Measurements from ENCODE around the gene FAM83F. TPM values are rescaled to one million over a fixed set of nuclear protein-coding genes. Genes with fewer than 3 reads are reported as not detected.

FAM83F gene
- total RNA-seq, 1 donor: not detected

- Histone ChIP-seq H3K4me2 (ENCODE audit: insufficient read depth, low read length) (no peak overlapping the region), H3K36me3 (ENCODE audit: insufficient read depth, low read length) (no peaks in the 10 kb centered on the region), H3K9me3 (ENCODE audit: low read depth, low read length) (no peaks in the 10 kb centered on the region), H4K20me1 (ENCODE audit: insufficient read depth, low read length) (no peaks in the 10 kb centered on the region), H3K79me2 (ENCODE audit: insufficient read depth, low read length) (no peaks in the 10 kb centered on the region), H2AFZ (ENCODE audit: low read length) (no peak overlapping the region), H3K27ac (ENCODE audit: low read depth, low read length) (no peak overlapping the region), H3K4me3 (ENCODE audit: insufficient read depth, low read length) (no peak overlapping the region), H3K27me3 (ENCODE audit: insufficient read depth, low read length) (no peaks in the 10 kb centered on the region), H3K4me1 (ENCODE audit: insufficient read depth, low read length) (no peaks in the 10 kb centered on the region)
- DNase-seq (ENCODE audit: insufficient read length, low spot score, missing footprints): no peak
- TF ChIP-seq, protein P1, sequence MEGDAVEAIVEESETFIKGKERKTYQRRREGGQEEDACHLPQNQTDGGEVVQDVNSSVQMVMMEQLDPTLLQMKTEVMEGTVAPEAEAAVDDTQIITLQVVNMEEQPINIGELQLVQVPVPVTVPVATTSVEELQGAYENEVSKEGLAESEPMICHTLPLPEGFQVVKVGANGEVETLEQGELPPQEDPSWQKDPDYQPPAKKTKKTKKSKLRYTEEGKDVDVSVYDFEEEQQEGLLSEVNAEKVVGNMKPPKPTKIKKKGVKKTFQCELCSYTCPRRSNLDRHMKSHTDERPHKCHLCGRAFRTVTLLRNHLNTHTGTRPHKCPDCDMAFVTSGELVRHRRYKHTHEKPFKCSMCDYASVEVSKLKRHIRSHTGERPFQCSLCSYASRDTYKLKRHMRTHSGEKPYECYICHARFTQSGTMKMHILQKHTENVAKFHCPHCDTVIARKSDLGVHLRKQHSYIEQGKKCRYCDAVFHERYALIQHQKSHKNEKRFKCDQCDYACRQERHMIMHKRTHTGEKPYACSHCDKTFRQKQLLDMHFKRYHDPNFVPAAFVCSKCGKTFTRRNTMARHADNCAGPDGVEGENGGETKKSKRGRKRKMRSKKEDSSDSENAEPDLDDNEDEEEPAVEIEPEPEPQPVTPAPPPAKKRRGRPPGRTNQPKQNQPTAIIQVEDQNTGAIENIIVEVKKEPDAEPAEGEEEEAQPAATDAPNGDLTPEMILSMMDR (IDR thresholded peaks at IDR 0.05; ENCODE audit: extremely low read depth, low read depth, low read length): no peak
Observed at GRCh38 chr22:40025856-40026255, 31.1 kb downstream of the FAM83F start.

- Histone ChIP-seq H3K79me2 (ENCODE audit: insufficient read depth, low read length) (no peaks in the 10 kb centered on the region), H3K9me3 (ENCODE audit: low read depth, low read length) (no peaks in the 10 kb centered on the region), H3K4me3 (ENCODE audit: insufficient read depth, low read length) (no peak overlapping the region), H4K20me1 (ENCODE audit: insufficient read depth, low read length) (no peaks in the 10 kb centered on the region), H3K4me1 (ENCODE audit: insufficient read depth, low read length) (peaks cover 3% of the 10 kb centered on the region), H3K4me2 (ENCODE audit: insufficient read depth, low read length) (no peak overlapping the region), H2AFZ (ENCODE audit: low read length) (no peak overlapping the region), H3K27ac (ENCODE audit: low read depth, low read length) (no peak overlapping the region), H3K27me3 (ENCODE audit: insufficient read depth, low read length) (no peaks in the 10 kb centered on the region), H3K36me3 (ENCODE audit: insufficient read depth, low read length) (no peaks in the 10 kb centered on the region)
- TF ChIP-seq, protein P1 (IDR thresholded peaks at IDR 0.05; ENCODE audit: extremely low read depth, low read depth, low read length): no peak
- DNase-seq (ENCODE audit: insufficient read length, low spot score, missing footprints): no peak
Observed at GRCh38 chr22:40026641-40027040, 31.9 kb downstream of the FAM83F start.

GRCh38 chr22:40027191-40028097, 32.7 kb downstream of the FAM83F start:
- no peaks in the 10 kb centered on the region for H4K20me1 ChIP-seq (ENCODE audit: insufficient read depth, low read length)
- no peaks in the 10 kb centered on the region for H3K27me3 ChIP-seq (ENCODE audit: insufficient read depth, low read length)
- no peaks in the 10 kb centered on the region for H3K36me3 ChIP-seq (ENCODE audit: insufficient read depth, low read length)
- no peak overlapping the region for H3K27ac ChIP-seq (ENCODE audit: low read depth, low read length)
- no peak overlapping the region for H3K4me3 ChIP-seq (ENCODE audit: insufficient read depth, low read length)
- no peak overlapping the region for H2AFZ ChIP-seq (ENCODE audit: low read length)
- H3K9me3 ChIP-seq (ENCODE audit: low read depth, low read length): no peaks in the 10 kb centered on the region
- no peak for DNase-seq (ENCODE audit: insufficient read length, low spot score, missing footprints)
- TF ChIP-seq, protein P1 (IDR thresholded peaks at IDR 0.05; ENCODE audit: extremely low read depth, low read depth, low read length): no peak
- peaks cover 5% of the 10 kb centered on the region for H3K4me1 ChIP-seq (ENCODE audit: insufficient read depth, low read length)
- no peak overlapping the region for H3K4me2 ChIP-seq (ENCODE audit: insufficient read depth, low read length)
- H3K79me2 ChIP-seq (ENCODE audit: insufficient read depth, low read length): no peaks in the 10 kb centered on the region

GRCh38 chr22:40028098-40028425, 33.3 kb downstream of the FAM83F start:
- Histone ChIP-seq H3K27ac (ENCODE audit: low read depth, low read length) (no peak overlapping the region), H3K79me2 (ENCODE audit: insufficient read depth, low read length) (no peaks in the 10 kb centered on the region)
- TF ChIP-seq, protein P1 (IDR thresholded peaks at IDR 0.05; ENCODE audit: extremely low read depth, low read depth, low read length): no peak

More at GRCh38 chr22:40028098-40028425, 33.3 kb downstream of the FAM83F start:
- Histone ChIP-seq H3K27me3 (ENCODE audit: insufficient read depth, low read length) (no peaks in the 10 kb centered on the region), H3K4me3 (ENCODE audit: insufficient read depth, low read length) (no peak overlapping the region), H3K9me3 (ENCODE audit: low read depth, low read length) (no peaks in the 10 kb centered on the region), H3K4me1 (ENCODE audit: insufficient read depth, low read length) (peaks cover 5% of the 10 kb centered on the region), H3K36me3 (ENCODE audit: insufficient read depth, low read length) (no peaks in the 10 kb centered on the region), H2AFZ (ENCODE audit: low read length) (no peak overlapping the region), H4K20me1 (ENCODE audit: insufficient read depth, low read length) (no peaks in the 10 kb centered on the region), H3K4me2 (ENCODE audit: insufficient read depth, low read length) (no peak overlapping the region)
- no peak for DNase-seq (ENCODE audit: insufficient read length, low spot score, missing footprints)

All from osteoblast (primary cell).